GM19467 (cell line): ENCODE data around the gene MFSD6L.
"Not testable (repeated sequence)": the region's sequence is repeated elsewhere in the genome, so short reads cannot be mapped to it uniquely, and the experiment has no call there.

ENCODE experiments used
- ATAC-seq: cut with Tn5 transposase; IDR thresholded peaks from one replicate; pipeline ENCODE4 v1.9.1; 2021; ENCODE audit warnings: mild to moderate bottlenecking, moderate library complexity; ENCODE audit not compliant: unreplicated experiment

Gene MFSD6L

GRCh38 chr17:8826808-8827435 lies 27.8 kb upstream of the MFSD6L start:
- no peak for ATAC-seq

- no peak for ATAC-seq
These were observed 26.6 kb upstream of the MFSD6L start for GRCh38 chr17:8825802-8826201.

DNA sequence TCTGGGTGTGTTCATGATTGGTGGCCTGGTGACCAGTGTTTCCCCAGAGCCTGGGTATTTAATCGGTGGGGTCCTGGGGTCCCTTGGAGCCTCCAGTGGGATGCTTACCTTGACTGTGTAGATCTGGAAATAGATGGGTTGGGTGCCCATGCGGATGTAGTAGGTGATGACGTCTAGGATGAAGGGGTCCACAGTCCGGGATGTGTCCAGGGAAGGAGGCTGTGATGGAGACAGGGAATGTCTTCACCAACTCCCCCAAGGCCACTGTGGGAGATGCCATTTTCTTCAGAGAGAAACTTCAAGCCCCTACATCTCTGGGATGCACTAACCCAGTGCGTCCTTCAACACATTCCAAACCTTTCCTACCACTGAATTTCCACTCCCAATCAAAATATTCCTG lies 24.1 kb upstream of the MFSD6L start:
- no peak for ATAC-seq

DNA sequence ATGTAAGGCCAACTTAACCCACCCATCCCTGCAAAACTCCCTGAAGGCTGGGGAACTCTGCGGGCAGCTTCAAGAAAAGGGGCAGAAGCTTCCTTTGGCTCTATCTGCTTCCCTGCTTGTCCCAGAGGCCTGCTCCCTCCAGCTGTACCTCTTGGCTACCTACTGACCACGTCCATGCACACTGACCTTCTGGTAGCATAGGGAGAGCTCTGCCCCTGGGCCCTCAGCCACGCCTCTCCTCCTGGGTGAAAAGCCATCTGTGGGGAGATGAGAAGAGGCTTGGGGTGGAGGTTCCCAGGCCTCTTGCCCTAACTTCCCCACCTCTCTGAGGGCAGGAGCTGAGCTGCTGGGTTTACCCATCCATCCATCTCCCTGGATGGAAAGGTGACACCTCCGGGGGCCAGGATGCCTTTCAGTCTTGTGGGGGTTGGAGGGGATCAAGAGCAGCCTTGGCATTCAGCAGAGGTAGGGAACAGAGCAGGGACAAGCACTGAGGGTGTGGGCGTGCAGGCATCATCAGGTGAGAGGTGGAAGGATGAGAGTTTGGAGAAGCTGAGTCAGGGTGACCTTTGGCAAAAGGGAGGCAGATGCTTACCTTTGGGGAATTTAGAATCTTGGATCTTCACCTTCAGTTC lies 23.4 kb upstream of the MFSD6L start:
- no peak for ATAC-seq

GRCh38 chr17:8821446-8822105 lies 22.4 kb upstream of the MFSD6L start:
- no peak for ATAC-seq

DNA sequence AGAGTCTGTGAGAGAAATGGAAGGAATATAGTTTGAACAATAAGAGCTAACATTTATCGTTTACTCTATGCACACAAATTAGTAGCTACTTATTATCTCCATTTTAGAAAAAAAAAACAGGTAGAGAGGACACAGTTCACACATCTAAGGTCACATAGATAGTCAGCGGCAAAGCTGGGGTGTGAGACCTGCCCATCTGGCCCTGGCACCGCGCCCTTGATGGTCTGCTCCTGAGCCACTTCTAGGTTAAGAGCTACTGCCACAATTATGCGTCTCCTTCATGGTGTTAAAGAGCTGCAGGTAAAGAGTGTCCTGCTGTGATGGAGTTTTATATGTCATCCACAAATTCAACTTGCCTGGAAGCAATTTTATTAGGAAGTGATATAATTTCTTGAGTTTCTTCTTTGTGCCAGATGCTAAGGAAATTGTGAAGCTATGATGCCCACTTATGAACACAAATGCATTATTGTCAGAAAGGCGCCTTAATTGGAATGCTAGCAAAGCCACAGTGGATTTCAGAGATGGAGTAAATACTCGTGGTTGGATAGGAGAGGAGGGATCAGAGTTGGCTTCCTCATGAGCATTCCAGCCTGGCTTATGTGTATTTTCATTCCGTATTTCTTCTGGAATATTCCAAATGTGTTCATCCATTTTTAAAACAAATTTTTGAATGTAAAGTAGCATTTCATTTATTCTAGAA lies 21.3 kb upstream of the MFSD6L start:
- no peak for ATAC-seq

GRCh38 chr17:8818654-8819330 lies 19.6 kb upstream of the MFSD6L start:
- ATAC-seq = no peak

DNA sequence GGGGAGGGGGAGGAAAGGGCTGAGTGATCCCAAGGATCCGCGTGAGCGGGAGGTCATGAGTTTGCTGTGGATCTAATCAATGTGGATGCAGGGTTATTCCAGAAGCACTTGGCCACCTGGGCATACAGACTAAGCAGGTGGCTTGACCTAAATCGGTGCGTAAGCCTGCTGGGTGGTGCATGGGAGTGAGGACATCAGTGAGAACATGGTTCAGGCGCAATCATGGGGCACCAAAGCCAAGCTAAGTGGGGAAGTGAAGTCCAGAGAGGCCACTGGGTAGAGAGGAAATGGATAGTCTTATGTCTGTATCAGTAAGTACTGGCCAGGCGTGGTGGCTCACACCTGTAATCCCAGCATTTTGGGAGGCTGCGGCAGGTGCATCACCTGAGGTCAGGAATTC lies 18.9 kb upstream of the MFSD6L start:
- no peak for ATAC-seq

- ATAC-seq = peak; percentile 76
These were observed 7.9 kb upstream of the MFSD6L start for GRCh38 chr17:8806926-8807550.

DNA sequence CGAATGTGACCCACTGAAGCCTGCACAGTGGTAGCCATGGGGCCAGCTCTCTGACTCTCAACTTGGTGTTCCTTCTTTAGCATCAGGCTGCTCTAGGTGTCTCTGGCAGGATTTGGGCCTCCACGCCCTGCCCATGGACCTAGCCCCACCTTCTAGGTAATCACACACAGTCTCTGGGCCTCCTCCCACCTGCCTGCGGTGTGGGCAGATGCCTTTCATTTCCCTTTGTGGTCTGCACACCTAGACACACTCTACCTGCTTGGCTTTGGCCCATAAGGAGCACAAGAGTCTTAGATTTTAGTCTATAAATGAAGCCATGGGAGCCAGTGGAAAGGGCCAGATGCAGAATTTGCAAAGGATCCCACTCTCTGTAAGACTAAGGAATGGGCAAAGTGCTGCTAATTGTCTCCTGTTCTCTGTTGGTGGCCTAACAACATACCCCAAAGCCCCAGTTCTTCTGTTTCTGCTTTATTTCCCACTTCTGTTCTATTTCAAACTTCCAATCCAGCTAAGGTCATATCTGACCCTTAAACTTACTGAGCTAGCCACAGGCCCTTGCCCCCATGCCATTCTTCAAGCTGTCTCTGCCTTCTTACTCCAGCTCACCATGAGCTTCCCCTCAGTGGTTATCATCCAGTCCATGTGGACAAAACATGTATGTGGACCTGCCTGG lies 7.2 kb upstream of the MFSD6L start:
- ATAC-seq = peak; percentile 20

DNA sequence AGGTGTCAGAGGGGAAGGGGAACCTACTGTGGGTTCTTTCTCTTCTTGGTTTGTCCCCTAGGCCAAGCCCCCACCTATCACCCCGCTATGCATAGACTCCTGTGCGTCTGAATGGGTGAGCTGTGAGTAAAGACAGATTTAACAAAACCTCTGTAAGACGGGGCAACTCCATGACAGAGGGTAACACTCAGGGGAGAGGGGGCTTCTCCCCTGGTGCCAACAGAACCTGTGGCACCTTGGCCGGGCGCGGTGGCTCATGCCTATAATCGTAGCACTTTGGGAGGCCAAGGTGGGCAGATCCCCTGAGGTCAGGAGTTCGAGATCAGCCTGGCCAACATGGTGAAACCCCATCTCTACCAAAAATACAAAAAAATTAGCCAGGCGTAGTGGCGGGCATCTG lies 6.2 kb upstream of the MFSD6L start:
- not testable (repeated sequence) for ATAC-seq

GRCh38 chr17:8803531-8804420 lies 4.6 kb upstream of the MFSD6L start:
- no peak for ATAC-seq

GRCh38 chr17:8801135-8801840 lies 2.1 kb upstream of the MFSD6L start:
- no peak for ATAC-seq

DNA sequence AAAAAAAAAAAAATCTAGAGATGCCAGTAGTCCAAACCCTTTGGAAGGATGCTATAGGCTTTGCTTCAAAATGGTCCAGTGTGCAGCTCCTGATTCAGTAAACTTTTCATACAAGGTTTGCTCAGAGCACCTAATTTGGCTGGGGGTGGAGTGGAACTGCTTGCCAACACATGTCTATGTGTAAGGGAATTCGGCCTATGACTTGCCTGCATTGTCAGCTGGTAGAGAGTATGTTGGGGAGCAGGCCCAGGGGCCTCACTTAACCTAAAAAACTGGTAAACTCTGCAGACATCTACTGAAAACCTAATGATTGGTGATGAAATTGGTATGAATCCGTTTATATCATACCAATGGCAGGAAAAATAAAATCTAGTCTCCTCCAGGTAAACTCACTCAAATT lies 1.5 kb upstream of the MFSD6L start:
- no peak for ATAC-seq

DNA sequence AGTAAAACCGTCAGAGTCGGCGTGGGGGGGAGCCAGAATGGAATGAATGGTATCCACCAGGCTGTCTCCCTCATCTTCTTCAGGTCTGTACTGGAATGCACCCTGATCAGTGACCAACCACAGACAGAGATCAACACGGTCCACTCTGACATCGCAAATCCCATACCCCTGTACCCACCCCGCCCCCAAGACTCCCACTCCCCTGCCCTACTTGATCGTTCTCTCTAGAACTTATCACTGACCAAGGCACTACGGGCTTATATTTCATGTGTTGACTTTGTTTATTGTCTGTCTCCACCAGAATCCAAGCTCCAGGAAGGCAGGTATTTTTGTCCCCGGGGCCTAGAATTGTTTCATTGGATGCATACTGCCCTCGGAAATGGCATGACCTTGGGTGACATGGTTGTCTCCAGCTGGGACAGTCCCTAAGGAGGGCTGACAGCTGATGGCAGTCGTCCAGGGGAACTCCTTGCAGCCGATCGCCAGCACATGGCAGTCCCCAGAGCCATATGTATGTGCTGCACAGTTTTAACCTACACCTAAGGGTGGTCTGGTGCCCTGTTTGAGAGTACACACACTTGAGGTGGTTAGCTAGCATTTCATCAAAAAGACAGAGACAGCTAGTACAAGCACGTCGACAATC lies 526 bp upstream of the MFSD6L start:
- ATAC-seq = no peak

GRCh38 chr17:8798176-8798845 lies 854 bp downstream of the MFSD6L start:
- ATAC-seq = no peak

DNA sequence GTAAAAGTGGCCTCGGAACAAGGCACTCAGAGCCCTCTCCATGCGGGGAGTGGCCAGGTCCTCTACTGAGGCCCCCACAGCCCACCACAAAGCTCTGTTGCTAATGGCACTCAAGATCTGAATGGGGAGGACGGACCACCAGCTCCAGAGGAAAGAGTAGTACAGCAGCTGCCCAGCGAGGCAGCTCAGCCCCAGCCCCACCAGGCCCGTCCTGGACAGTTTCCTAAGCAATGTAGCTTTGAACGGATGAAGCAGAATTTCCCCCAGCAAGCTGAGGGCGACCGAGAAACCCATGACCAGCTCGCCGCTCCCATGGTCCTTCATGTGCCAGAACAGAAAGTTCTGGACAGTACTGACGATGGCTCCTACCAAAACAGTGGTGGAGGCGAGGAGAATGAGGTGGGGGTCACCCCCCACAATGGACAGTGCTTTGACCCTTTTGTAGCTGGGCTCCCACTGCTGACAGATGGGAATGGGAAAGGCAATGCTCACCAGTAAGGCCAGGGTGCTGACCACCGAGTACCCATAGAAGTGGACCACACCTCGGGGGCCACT lies 1.5 kb downstream of the MFSD6L start:
- no peak for ATAC-seq
